GM18520 (cell line): Measurements from ENCODE around the gene WDR70.
"Not testable (repeated sequence)": the region's sequence is repeated elsewhere in the genome, so short reads cannot be mapped to it uniquely, and the experiment has no call there.

ENCODE experiments used
- ATAC-seq: cut with Tn5 transposase; IDR thresholded peaks from one replicate; pipeline ENCODE4 v1.9.1; 2021; ENCODE audit not compliant: unreplicated experiment

The WDR70 gene

GRCh38 chr5:37568018-37568753, 189.1 kb downstream of the WDR70 start:
- no peak for ATAC-seq

- ATAC-seq: no peak
Measured at GRCh38 chr5:37568893-37569292, 189.8 kb downstream of the WDR70 start.

GRCh38 chr5:37569466-37569865, 190.3 kb downstream of the WDR70 start:
- no peak for ATAC-seq

GRCh38 chr5:37570597-37570996, 191.5 kb downstream of the WDR70 start:
- no peak for ATAC-seq

GRCh38 chr5:37571985-37572384, 192.9 kb downstream of the WDR70 start:
- ATAC-seq: no peak

- no peak for ATAC-seq
Measured at GRCh38 chr5:37575541-37576489, 196.7 kb downstream of the WDR70 start.

GRCh38 chr5:37576552-37576951, 197.4 kb downstream of the WDR70 start:
- ATAC-seq: no peak

GRCh38 chr5:37578176-37578575, 199.1 kb downstream of the WDR70 start:
- ATAC-seq: no peak

- ATAC-seq: no peak
Measured at GRCh38 chr5:37580106-37580505, 201.0 kb downstream of the WDR70 start.

GRCh38 chr5:37582202-37582601, 203.1 kb downstream of the WDR70 start:
- no peak for ATAC-seq

GRCh38 chr5:37593292-37593691, 214.2 kb downstream of the WDR70 start:
- not testable (repeated sequence) for ATAC-seq

- not testable (repeated sequence) for ATAC-seq
Measured at GRCh38 chr5:37594864-37595263, 215.7 kb downstream of the WDR70 start.

GRCh38 chr5:37598733-37599132, 219.6 kb downstream of the WDR70 start:
- ATAC-seq: no peak

GRCh38 chr5:37601163-37601562, 222.0 kb downstream of the WDR70 start:
- ATAC-seq: no peak

GRCh38 chr5:37603072-37603471, 224.0 kb downstream of the WDR70 start:
- ATAC-seq: no peak

- ATAC-seq: no peak
Measured at GRCh38 chr5:37604290-37604689, 225.2 kb downstream of the WDR70 start.

- no peak for ATAC-seq
Measured at GRCh38 chr5:37606148-37606547, 227.0 kb downstream of the WDR70 start.

GRCh38 chr5:37606632-37607248, 227.6 kb downstream of the WDR70 start:
- no peak for ATAC-seq

- no peak for ATAC-seq
Measured at GRCh38 chr5:37615184-37615583, 236.1 kb downstream of the WDR70 start.

- no peak for ATAC-seq
Measured at GRCh38 chr5:37619353-37619752, 240.2 kb downstream of the WDR70 start.

GRCh38 chr5:37622354-37622753, 243.2 kb downstream of the WDR70 start:
- ATAC-seq: not testable (repeated sequence)

- no peak for ATAC-seq
Measured at GRCh38 chr5:37626266-37626665, 247.1 kb downstream of the WDR70 start.
